ENCODE measurements around the gene FURIN. TPM values are rescaled to one million over a fixed set of nuclear protein-coding genes. Genes with fewer than 3 reads are reported as not detected.
A peak's percentile ranks its signal among the peaks of the same experiment; 100 is the strongest.
"Not testable (repeated sequence)": the region's sequence is repeated elsewhere in the genome, so short reads cannot be mapped to it uniquely, and the experiment has no call there.

Gene FURIN
- total and polyA plus RNA-seq, 5 donors from 2014 or later, result 2.9 to 62.5 (median 8.1) TPM

GRCh38 chr15:90918835-90919234, 50.4 kb downstream of the FURIN start:
- ATAC-seq (ENCODE audit: low read depth in 2 of 2) (no peak), DNase-seq (no peak)
- Histone ChIP-seq H3K36me3 (ENCODE audit: control insufficient read depth, insufficient read depth, low read length) (peaks cover 63% of the 10 kb centered on the region), H3K4me1 (ENCODE audit: control insufficient read depth, insufficient read depth, low read length, poor library complexity, severe bottlenecking) (no peaks in the 10 kb centered on the region), H3K4me3 (ENCODE audit: low read depth, low read length) (no peak overlapping the region), H3K9me3 (ENCODE audit: control insufficient read depth in 2 of 2, low read length in 2 of 2) (no peaks in the 10 kb centered on the region), H3K27ac (ENCODE audit: insufficient read depth, low read length, poor library complexity, severe bottlenecking) (no peak overlapping the region), H3K27me3 (ENCODE audit: control insufficient read depth, insufficient read depth, low read length) (no peaks in the 10 kb centered on the region)
- no peak overlapping the region for H3K4me3 Mint-ChIP-seq
- no peaks in the 10 kb centered on the region for H3K27me3 Mint-ChIP-seq
- H3K27ac Mint-ChIP-seq, result no peak overlapping the region
- H3K9me3 Mint-ChIP-seq, result peaks cover 0 to 2% (median 0%) of the 10 kb centered on the region in 7 donors
- peaks cover 60% of the 10 kb centered on the region for H3K36me3 Mint-ChIP-seq
- peaks cover 0 to 2% (median 0%) of the 10 kb centered on the region in 4 donors for H3K4me1 Mint-ChIP-seq

- Mint-ChIP-seq H3K27ac (no peak overlapping the region), H3K4me1 (peaks cover 0 to 6% (median 3%) of the 10 kb centered on the region in 4 donors), H3K4me3 (no peak overlapping the region), H3K36me3 (peaks cover 40% of the 10 kb centered on the region), H3K27me3 (no peaks in the 10 kb centered on the region), H3K9me3 (peaks cover 0 to 2% (median 0%) of the 10 kb centered on the region in 7 donors)
- Histone ChIP-seq H3K36me3 (ENCODE audit: control insufficient read depth, insufficient read depth, low read length) (peaks cover 43% of the 10 kb centered on the region), H3K27me3 (ENCODE audit: control insufficient read depth, insufficient read depth, low read length) (no peaks in the 10 kb centered on the region), H3K27ac (ENCODE audit: insufficient read depth, low read length, poor library complexity, severe bottlenecking) (no peak overlapping the region), H3K9me3 (ENCODE audit: control insufficient read depth in 2 of 2, low read length in 2 of 2) (no peaks in the 10 kb centered on the region), H3K4me3 (ENCODE audit: low read depth, low read length) (no peak overlapping the region), H3K4me1 (ENCODE audit: control insufficient read depth, insufficient read depth, low read length, poor library complexity, severe bottlenecking) (no peaks in the 10 kb centered on the region)
- ATAC-seq (ENCODE audit: low read depth in 2 of 2), result no peak
- DNase-seq, result no peak
Observed at GRCh38 chr15:90921887-90922286, 53.5 kb downstream of the FURIN start.

GRCh38 chr15:90922712-90923322, 54.4 kb downstream of the FURIN start:
- H3K36me3 Mint-ChIP-seq, result peaks cover 31% of the 10 kb centered on the region

GRCh38 chr15:90924375-90924774, 56.0 kb downstream of the FURIN start:
- Mint-ChIP-seq H3K27me3 (no peaks in the 10 kb centered on the region), H3K4me3 (no peak overlapping the region), H3K36me3 (peaks cover 20% of the 10 kb centered on the region), H3K9me3 (no peaks in the 10 kb centered on the region), H3K27ac (peak overlapping the region in 2 of 3 donors; percentile 67 to 69), H3K4me1 (peaks cover 3 to 12% (median 7%) of the 10 kb centered on the region in 4 donors)
- ATAC-seq (ENCODE audit: low read depth in 2 of 2) (no peak), DNase-seq (peak in 1 of 3 donors; percentile 33)
- H3K36me3 ChIP-seq (ENCODE audit: control insufficient read depth, insufficient read depth, low read length), result peaks cover 20% of the 10 kb centered on the region
- no peak overlapping the region for H3K4me3 ChIP-seq (ENCODE audit: low read depth, low read length)
- no peak overlapping the region for H3K27ac ChIP-seq (ENCODE audit: insufficient read depth, low read length, poor library complexity, severe bottlenecking)
- H3K4me1 ChIP-seq (ENCODE audit: control insufficient read depth, insufficient read depth, low read length, poor library complexity, severe bottlenecking), result peaks cover 3% of the 10 kb centered on the region
- no peaks in the 10 kb centered on the region for H3K27me3 ChIP-seq (ENCODE audit: control insufficient read depth, insufficient read depth, low read length)
- no peaks in the 10 kb centered on the region for H3K9me3 ChIP-seq (ENCODE audit: control insufficient read depth in 2 of 2, low read length in 2 of 2)

More at GRCh38 chr15:90922712-90923322, 54.4 kb downstream of the FURIN start:
- H3K4me1 ChIP-seq (ENCODE audit: control insufficient read depth, insufficient read depth, low read length, poor library complexity, severe bottlenecking); H3K9me3 Mint-ChIP-seq; H3K27ac ChIP-seq (ENCODE audit: insufficient read depth, low read length, poor library complexity, severe bottlenecking); H3K27me3 ChIP-seq (ENCODE audit: control insufficient read depth, insufficient read depth, low read length); H3K9me3 ChIP-seq (ENCODE audit: control insufficient read depth in 2 of 2, low read length in 2 of 2); H3K27me3 Mint-ChIP-seq; H3K4me1 Mint-ChIP-seq; H3K4me3 Mint-ChIP-seq; H3K4me3 ChIP-seq (ENCODE audit: low read depth, low read length); ATAC-seq (ENCODE audit: low read depth in 2 of 2): not testable (repeated sequence)
- peak in 1 of 3 donors; percentile 52 for DNase-seq
- H3K36me3 ChIP-seq (ENCODE audit: control insufficient read depth, insufficient read depth, low read length), result peaks cover 34% of the 10 kb centered on the region
- peak overlapping the region in 1 of 3 donors; percentile 36 for H3K27ac Mint-ChIP-seq

GRCh38 chr15:90926766-90927165, 58.4 kb downstream of the FURIN start:
- not testable (repeated sequence) for H3K27me3 ChIP-seq (ENCODE audit: control insufficient read depth, insufficient read depth, low read length); H3K27me3 Mint-ChIP-seq; H3K36me3 ChIP-seq (ENCODE audit: control insufficient read depth, insufficient read depth, low read length); H3K27ac ChIP-seq (ENCODE audit: insufficient read depth, low read length, poor library complexity, severe bottlenecking); H3K4me3 ChIP-seq (ENCODE audit: low read depth, low read length); ATAC-seq (ENCODE audit: low read depth in 2 of 2); H3K36me3 Mint-ChIP-seq; H3K9me3 Mint-ChIP-seq; DNase-seq; H3K9me3 ChIP-seq (ENCODE audit: control insufficient read depth in 2 of 2, low read length in 2 of 2); H3K27ac Mint-ChIP-seq; H3K4me3 Mint-ChIP-seq
- H3K4me1 ChIP-seq (ENCODE audit: control insufficient read depth, insufficient read depth, low read length, poor library complexity, severe bottlenecking), result peaks cover 23% of the 10 kb centered on the region
- H3K4me1 Mint-ChIP-seq, result peaks cover 16 to 31% (median 21%) of the 10 kb centered on the region in 4 donors

GRCh38 chr15:90928106-90928505, 59.7 kb downstream of the FURIN start:
- not testable (repeated sequence) for H3K9me3 ChIP-seq (ENCODE audit: control insufficient read depth in 2 of 2, low read length in 2 of 2); H3K4me3 ChIP-seq (ENCODE audit: low read depth, low read length); H3K9me3 Mint-ChIP-seq; H3K27me3 ChIP-seq (ENCODE audit: control insufficient read depth, insufficient read depth, low read length); H3K36me3 ChIP-seq (ENCODE audit: control insufficient read depth, insufficient read depth, low read length); H3K27ac ChIP-seq (ENCODE audit: insufficient read depth, low read length, poor library complexity, severe bottlenecking); DNase-seq; H3K27ac Mint-ChIP-seq; H3K27me3 Mint-ChIP-seq; H3K36me3 Mint-ChIP-seq; ATAC-seq (ENCODE audit: low read depth in 2 of 2)
- H3K4me1 ChIP-seq (ENCODE audit: control insufficient read depth, insufficient read depth, low read length, poor library complexity, severe bottlenecking), result peaks cover 32% of the 10 kb centered on the region
- Mint-ChIP-seq H3K4me1 (peaks cover 18 to 36% (median 23%) of the 10 kb centered on the region in 4 donors), H3K4me3 (peak overlapping the region; percentile 50 to 88 (median 58))

- Mint-ChIP-seq H3K4me3 (peak overlapping the region; percentile 88 to 99 (median 98)), H3K27ac (peak overlapping the region; percentile 96 to 99 (median 98)), H3K36me3 (no peaks in the 10 kb centered on the region), H3K27me3 (no peaks in the 10 kb centered on the region), H3K4me1 (peaks cover 18 to 45% (median 29%) of the 10 kb centered on the region in 4 donors), H3K9me3 (no peaks in the 10 kb centered on the region)
- Histone ChIP-seq H3K27ac (ENCODE audit: insufficient read depth, low read length, poor library complexity, severe bottlenecking) (peak overlapping the region; percentile 93), H3K27me3 (ENCODE audit: control insufficient read depth, insufficient read depth, low read length) (no peaks in the 10 kb centered on the region), H3K4me3 (ENCODE audit: low read depth, low read length) (peak overlapping the region; percentile 88), H3K36me3 (ENCODE audit: control insufficient read depth, insufficient read depth, low read length) (no peaks in the 10 kb centered on the region), H3K4me1 (ENCODE audit: control insufficient read depth, insufficient read depth, low read length, poor library complexity, severe bottlenecking) (peaks cover 38% of the 10 kb centered on the region), H3K9me3 (ENCODE audit: control insufficient read depth in 2 of 2, low read length in 2 of 2) (no peaks in the 10 kb centered on the region)
- DNase-seq (no peak), ATAC-seq (ENCODE audit: low read depth in 2 of 2) (no peak)
Observed at GRCh38 chr15:90929246-90930019, 61.0 kb downstream of the FURIN start.
